Esophagus muscularis mucosa (tissue), 4 donors: ENCODE results near the gene RGS1. TPM values are rescaled to one million over a fixed set of nuclear protein-coding genes. Genes with fewer than 3 reads are reported as not detected.

Source experiments
- DNase-seq: peaks from one replicate; pipeline ENCODE4 v3.0.0-alpha.2; 2017; ENCODE audit errors: extremely low spot score
- H3K27ac ChIP-seq, 4 donors: fragments of 200-600 bp; sonication (generic); replicated peaks in 1 of 4; 1 replicate in 3 of 4; 2 replicates in 1 of 4; pipeline ENCODE4 v1.5.1; 2016 to 2019; ENCODE audit warnings: mild to moderate bottlenecking in 1 of 4
- H3K27me3 ChIP-seq, 4 donors: fragments of 200-600 bp; sonication (generic); one replicate each; pipeline versions ENCODE4 v1.5.1 to v1.6.0; 2016 to 2019
- H3K36me3 ChIP-seq, 4 donors: fragments of 200-600 bp; sonication (generic); one replicate each; pipeline ENCODE4 v1.5.1; 2016 to 2019
- H3K4me1 ChIP-seq, 4 donors: fragments of 200-600 bp; sonication (generic); one replicate each; pipeline ENCODE4 v1.5.1; 2016 to 2019
- H3K4me3 ChIP-seq, 4 donors: fragments of 200-600 bp; sonication (generic); 1 replicate in 2 of 4; 2 replicates in 2 of 4; pipeline ENCODE4 v1.5.1; 2016 to 2019; ENCODE audit warnings: mild to moderate bottlenecking in 4 of 4, moderate library complexity in 1 of 4
- H3K9me3 ChIP-seq, 4 donors: fragments of 200-600 bp; sonication (generic); 1 replicate in 3 of 4; 2 replicates in 1 of 4; pipeline ENCODE4 v1.5.1; 2016 to 2019
- EP300 ChIP-seq: sonication (generic); formaldehyde crosslinking; IDR thresholded peaks from one replicate; pipeline ENCODE4 v1.6.1; 2017; ENCODE audit warnings: antibody characterized with exemption
- POLR2A ChIP-seq: fragments of 450-650 bp; IDR thresholded peaks from one replicate; pipeline ENCODE4 v1.6.1; 2017; ENCODE audit warnings: antibody characterized with exemption, moderate library complexity, mild to moderate bottlenecking, low read depth
- POLR2AphosphoS5 ChIP-seq, 2 donors: sonication (generic); formaldehyde crosslinking; IDR thresholded peaks; one replicate each; pipeline ENCODE4 v1.6.1; 2017; ENCODE audit warnings: antibody characterized with exemption in 2 of 2
- WGBS: methylation state at CpG from one replicate; pipeline ENCODE4 v1.1.5; 2018; 5-methylcytosine and 5-hydroxymethylcytosine counted together
- intact Hi-C: fragments of 100-400 bp; cut with DNase I; formaldehyde crosslinking; loops from one replicate; pipeline ENCODE4 v1.15.1; 2023
- total RNA-seq, 4 donors: library from RNA; depleted of rRNA; stranded (reverse); fragments of >200 nt; gene quantifications; one replicate each; pipeline versions ENCODE4 v1.1.0 to v1.2.1, GENCODE V29; 2016
- TF ChIP-seq, protein P1 (sequence below), 3 experiments: fragments of 200-600 bp in 2 of 3; fragments of 450-650 bp in 1 of 3; sonication (generic) in 2 of 3; IDR thresholded peaks; one replicate each; pipeline ENCODE4 v1.5.1; 2017 to 2019; ENCODE audit warnings: antibody characterized with exemption in 3 of 3, mild to moderate bottlenecking in 2 of 3, moderate library complexity in 1 of 3

RGS1 gene
- total RNA-seq, 4 donors from 2014 or later, result 6.1 to 27.7 (median 12.5) TPM

DNA sequence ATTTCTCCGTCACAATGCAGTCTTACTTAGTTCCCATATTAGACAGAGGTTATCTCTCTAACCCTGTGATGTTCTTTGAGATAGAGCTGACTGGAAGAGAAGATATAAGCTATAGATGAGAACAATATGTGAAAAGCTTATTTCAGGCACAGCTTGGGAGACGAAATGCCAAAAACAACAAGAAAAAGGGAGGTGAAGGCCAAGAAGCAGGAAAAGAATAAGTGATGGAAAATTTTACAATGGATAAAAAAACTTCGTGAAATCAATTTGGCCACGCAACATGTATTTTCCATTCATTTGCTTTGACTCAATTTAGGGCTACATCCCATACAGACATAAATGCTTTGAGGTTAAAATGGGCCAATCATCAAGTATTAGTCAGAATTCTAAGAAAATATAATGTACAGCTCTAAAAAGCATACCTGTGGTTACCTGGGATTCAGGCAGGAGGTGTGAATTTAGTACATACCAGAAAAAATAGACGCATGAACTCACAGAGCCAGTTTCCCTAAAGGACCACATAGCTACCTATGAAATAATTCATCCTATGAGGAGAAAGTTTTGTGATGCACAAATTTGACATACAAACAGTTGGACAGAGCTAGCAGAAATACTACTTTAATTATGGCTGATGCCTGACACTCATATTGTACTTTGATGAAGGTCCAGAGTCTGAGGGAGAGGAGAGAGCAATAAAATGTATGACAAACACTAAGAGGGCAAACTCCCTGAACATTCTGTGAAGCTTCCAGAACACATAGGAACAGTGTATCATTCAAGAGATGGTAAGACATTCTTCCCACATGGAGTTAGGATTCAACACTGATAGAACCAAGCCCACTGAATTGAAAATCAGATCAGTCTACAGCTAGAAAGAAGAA lies 12.1 kb downstream of the RGS1 start:
- Histone ChIP-seq H3K27me3 (no peaks in the 10 kb centered on the region), H3K4me1 (peaks cover 4 to 33% (median 25%) of the 10 kb centered on the region in 4 donors), H3K4me3 (no peak overlapping the region), H3K27ac (peak overlapping the region; percentile 21 to 85 (median 76)), H3K9me3 (no peaks in the 10 kb centered on the region), H3K36me3 (no peaks in the 10 kb centered on the region)
- no peak for DNase-seq
- intact Hi-C loops, result loop anchor here (5.0 kb wide), 1 partner anchor 95 kb away; no protein-coding TSS in a partner anchor
- 88% methylated on average over 5 of the region's 5 CpGs for WGBS
- TF ChIP-seq POLR2A, result no peak
- TF ChIP-seq, protein P1, sequence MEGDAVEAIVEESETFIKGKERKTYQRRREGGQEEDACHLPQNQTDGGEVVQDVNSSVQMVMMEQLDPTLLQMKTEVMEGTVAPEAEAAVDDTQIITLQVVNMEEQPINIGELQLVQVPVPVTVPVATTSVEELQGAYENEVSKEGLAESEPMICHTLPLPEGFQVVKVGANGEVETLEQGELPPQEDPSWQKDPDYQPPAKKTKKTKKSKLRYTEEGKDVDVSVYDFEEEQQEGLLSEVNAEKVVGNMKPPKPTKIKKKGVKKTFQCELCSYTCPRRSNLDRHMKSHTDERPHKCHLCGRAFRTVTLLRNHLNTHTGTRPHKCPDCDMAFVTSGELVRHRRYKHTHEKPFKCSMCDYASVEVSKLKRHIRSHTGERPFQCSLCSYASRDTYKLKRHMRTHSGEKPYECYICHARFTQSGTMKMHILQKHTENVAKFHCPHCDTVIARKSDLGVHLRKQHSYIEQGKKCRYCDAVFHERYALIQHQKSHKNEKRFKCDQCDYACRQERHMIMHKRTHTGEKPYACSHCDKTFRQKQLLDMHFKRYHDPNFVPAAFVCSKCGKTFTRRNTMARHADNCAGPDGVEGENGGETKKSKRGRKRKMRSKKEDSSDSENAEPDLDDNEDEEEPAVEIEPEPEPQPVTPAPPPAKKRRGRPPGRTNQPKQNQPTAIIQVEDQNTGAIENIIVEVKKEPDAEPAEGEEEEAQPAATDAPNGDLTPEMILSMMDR (IDR thresholded peaks at IDR 0.05), result no peak

DNA sequence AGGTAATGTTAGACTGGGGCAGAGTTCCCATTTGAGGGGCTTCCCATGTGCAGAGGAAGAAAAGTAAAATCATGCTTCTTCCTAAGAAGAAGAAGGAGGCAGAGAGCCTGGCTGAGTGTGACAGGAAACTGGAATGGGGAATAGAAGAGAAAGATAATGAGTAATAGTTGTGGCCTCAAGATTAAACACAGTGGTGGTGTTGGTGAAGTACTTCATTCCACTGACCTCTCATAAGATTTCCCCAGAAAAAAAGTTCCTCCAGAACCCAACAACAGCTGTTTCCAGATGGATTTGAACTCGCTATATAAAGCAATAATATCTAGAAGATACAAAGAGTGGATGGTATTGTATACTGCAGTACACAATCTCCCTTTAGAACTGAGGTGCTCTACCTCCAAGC lies 13.0 kb downstream of the RGS1 start:
- H3K27me3 ChIP-seq, result no peaks in the 10 kb centered on the region
- intact Hi-C loops, result loop anchor here (5.0 kb wide), 1 partner anchor 96 kb away; no protein-coding TSS in a partner anchor
- H3K36me3 ChIP-seq, result no peaks in the 10 kb centered on the region
- TF ChIP-seq POLR2A, result no peak
- no peak for TF ChIP-seq EP300
- TF ChIP-seq, protein P1 (IDR thresholded peaks at IDR 0.05), result no peak
- TF ChIP-seq POLR2AphosphoS5 (IDR thresholded peaks at IDR 0.05), result no peak
- WGBS, result 91% methylated on average over 1 of the region's 1 CpG
- H3K4me1 ChIP-seq, result peaks cover 0 to 41% (median 34%) of the 10 kb centered on the region in 4 donors
- H3K9me3 ChIP-seq, result no peaks in the 10 kb centered on the region
- no peak for DNase-seq
- H3K4me3 ChIP-seq, result no peak overlapping the region
- peak overlapping the region; percentile 21 to 85 (median 71) for H3K27ac ChIP-seq

DNA sequence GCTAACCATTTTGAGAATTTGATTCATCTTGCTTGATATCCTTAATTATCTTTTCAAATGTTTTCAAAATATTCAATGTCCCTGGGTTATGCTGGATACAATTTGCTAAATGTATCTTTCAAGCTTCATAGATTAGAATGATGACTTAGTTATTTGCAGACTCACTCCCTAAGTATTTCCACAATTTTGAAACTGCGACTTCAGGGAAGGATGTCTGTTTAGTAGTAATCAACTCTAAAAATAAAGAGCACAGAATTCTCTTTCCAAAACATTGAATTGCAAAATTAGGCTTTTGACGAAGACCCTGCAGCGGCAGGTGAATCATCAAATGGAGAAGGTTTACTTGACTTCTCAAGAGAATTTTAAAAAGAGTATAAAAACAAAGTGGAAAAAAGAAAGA lies 14.2 kb downstream of the RGS1 start:
- TF ChIP-seq POLR2AphosphoS5 (IDR thresholded peaks at IDR 0.05), result peak in 1 of 2 donors; percentile 15
- TF ChIP-seq POLR2A, result no peak
- TF ChIP-seq, protein P1 (IDR thresholded peaks at IDR 0.05), result no peak
- no peak for TF ChIP-seq EP300
- H3K4me1 ChIP-seq, result peaks cover 0 to 46% (median 35%) of the 10 kb centered on the region in 4 donors
- no peaks in the 10 kb centered on the region for H3K9me3 ChIP-seq
- H3K36me3 ChIP-seq, result no peaks in the 10 kb centered on the region
- intact Hi-C loops, result loop anchor here (5.0 kb wide), 1 partner anchor 98 kb away; no protein-coding TSS in a partner anchor
- H3K27me3 ChIP-seq, result no peaks in the 10 kb centered on the region
- no peak for DNase-seq
- H3K4me3 ChIP-seq, result no peak overlapping the region
- 65% methylated on average over 3 of the region's 3 CpGs for WGBS
- peak overlapping the region; percentile 67 to 85 (median 76) for H3K27ac ChIP-seq

DNA sequence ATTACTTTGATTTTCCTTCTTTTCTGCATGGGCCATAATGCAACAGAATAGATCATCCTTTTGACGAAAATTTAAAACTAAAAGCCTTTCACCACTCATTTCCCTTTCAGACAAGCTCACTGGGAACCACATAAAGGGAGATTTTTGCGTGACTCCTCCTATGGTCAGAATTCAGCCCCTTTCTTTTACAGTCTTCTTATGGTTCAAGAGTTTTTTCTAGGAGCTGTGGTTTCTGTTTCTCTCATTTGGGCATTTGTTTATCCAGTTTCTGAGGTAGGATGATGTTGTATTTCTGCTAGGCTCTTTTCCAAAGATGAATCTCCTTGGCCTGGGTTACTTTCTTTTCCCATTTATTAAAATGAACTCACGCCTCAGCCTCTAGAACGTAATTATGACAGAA lies 16.9 kb downstream of the RGS1 start:
- H3K4me1 ChIP-seq, result peaks cover 0 to 51% (median 45%) of the 10 kb centered on the region in 4 donors
- no peaks in the 10 kb centered on the region for H3K36me3 ChIP-seq
- H3K9me3 ChIP-seq, result no peaks in the 10 kb centered on the region
- H3K27ac ChIP-seq, result peak overlapping the region; percentile 67 to 85 (median 76)
- H3K4me3 ChIP-seq, result peak overlapping the region in 1 of 4 donors; percentile 4
- H3K27me3 ChIP-seq, result no peaks in the 10 kb centered on the region
- no peak for DNase-seq
- 38% methylated on average over 4 of the region's 4 CpGs for WGBS
- no peak for TF ChIP-seq EP300
- TF ChIP-seq, protein P1 (IDR thresholded peaks at IDR 0.05), result no peak
- intact Hi-C loops, result no loop called here
